ENCODE data around the gene MUCL3.
A peak's percentile ranks its signal among the peaks of the same experiment; 100 is the strongest.

MUCL3 gene

GRCh38 chr6:30930506-30930905 is 10.3 kb upstream of the MUCL3 start:
- Histone ChIP-seq H3K9me3 (ENCODE audit: insufficient read depth, low read depth, low read length) (peaks cover 10% of the 10 kb centered on the region), H3K36me3 (ENCODE audit: insufficient read depth, low read depth, low read length) (peaks cover 25% of the 10 kb centered on the region), H3K27ac (ENCODE audit: low read length) (no peak overlapping the region), H3K4me3 (ENCODE audit: low read length) (no peak overlapping the region), H3K27me3 (ENCODE audit: insufficient read depth, low read length) (no peaks in the 10 kb centered on the region), H3K4me1 (ENCODE audit: insufficient read depth, low read length) (no peaks in the 10 kb centered on the region), H3K9ac (ENCODE audit: low read depth, low read length) (no peak overlapping the region)

- no peaks in the 10 kb centered on the region for H3K4me1 ChIP-seq (ENCODE audit: insufficient read depth, low read length)
- peaks cover 18% of the 10 kb centered on the region for H3K36me3 ChIP-seq (ENCODE audit: insufficient read depth, low read depth, low read length)
- H3K27ac ChIP-seq (ENCODE audit: low read length), result no peak overlapping the region
- no peak overlapping the region for H3K9ac ChIP-seq (ENCODE audit: low read depth, low read length)
- H3K27me3 ChIP-seq (ENCODE audit: insufficient read depth, low read length), result no peaks in the 10 kb centered on the region
- no peak overlapping the region for H3K4me3 ChIP-seq (ENCODE audit: low read length)
- peaks cover 10% of the 10 kb centered on the region for H3K9me3 ChIP-seq (ENCODE audit: insufficient read depth, low read depth, low read length)
These were observed 9.5 kb upstream of the MUCL3 start for GRCh38 chr6:30931272-30931671.

DNA sequence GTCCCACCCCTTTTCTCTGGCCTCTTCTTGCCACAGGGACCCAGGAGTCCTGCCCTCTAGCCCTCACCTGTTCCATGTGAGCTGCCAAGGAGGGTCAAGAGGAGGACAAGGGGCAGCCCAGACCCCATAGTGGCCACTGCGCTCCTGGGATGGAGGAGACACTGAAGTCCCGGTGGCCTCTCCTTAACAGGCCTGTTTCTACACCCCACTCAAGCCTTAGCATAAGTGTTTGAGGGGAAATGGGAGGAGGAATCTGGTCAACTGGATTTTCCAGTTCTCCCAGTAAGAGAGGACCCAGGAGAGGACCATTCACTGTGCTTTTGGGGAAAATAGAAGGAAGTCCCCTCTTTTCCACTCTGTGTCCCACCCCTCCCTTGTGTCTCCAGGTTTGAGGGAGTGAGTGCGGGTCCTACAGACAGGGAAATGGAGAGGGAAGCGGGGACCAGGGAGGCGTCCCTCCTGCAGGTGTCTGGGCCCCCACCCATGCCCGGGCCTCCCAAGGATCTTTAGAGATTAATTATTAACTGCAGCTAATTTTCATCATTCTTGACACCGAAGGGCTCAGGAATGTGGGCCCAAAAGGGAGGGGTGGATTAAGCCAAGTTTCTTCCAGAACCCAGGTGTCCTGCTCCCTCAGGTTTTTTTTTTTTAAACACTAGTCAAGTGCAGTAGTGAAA is 8.7 kb upstream of the MUCL3 start, which contains the start of gene SFTA2:
SFTA2 (minus strand) TSS at position 202 of the 677 bp plus-strand sequence; CDS start at position 128, 74 bp downstream.
- Histone ChIP-seq H3K4me1 (ENCODE audit: insufficient read depth, low read length) (no peaks in the 10 kb centered on the region), H3K9me3 (ENCODE audit: insufficient read depth, low read depth, low read length) (peaks cover 10% of the 10 kb centered on the region), H3K36me3 (ENCODE audit: insufficient read depth, low read depth, low read length) (peaks cover 10% of the 10 kb centered on the region; the same call in 1 of the 2 replicates), H3K4me3 (ENCODE audit: low read length) (no peak within 1 kb of the TSS), H3K27ac (ENCODE audit: low read length) (no peak within 1 kb of the TSS), H3K9ac (ENCODE audit: low read depth, low read length) (no peak within 1 kb of the TSS), H3K27me3 (ENCODE audit: insufficient read depth, low read length) (no peaks in the 10 kb centered on the region)

DNA sequence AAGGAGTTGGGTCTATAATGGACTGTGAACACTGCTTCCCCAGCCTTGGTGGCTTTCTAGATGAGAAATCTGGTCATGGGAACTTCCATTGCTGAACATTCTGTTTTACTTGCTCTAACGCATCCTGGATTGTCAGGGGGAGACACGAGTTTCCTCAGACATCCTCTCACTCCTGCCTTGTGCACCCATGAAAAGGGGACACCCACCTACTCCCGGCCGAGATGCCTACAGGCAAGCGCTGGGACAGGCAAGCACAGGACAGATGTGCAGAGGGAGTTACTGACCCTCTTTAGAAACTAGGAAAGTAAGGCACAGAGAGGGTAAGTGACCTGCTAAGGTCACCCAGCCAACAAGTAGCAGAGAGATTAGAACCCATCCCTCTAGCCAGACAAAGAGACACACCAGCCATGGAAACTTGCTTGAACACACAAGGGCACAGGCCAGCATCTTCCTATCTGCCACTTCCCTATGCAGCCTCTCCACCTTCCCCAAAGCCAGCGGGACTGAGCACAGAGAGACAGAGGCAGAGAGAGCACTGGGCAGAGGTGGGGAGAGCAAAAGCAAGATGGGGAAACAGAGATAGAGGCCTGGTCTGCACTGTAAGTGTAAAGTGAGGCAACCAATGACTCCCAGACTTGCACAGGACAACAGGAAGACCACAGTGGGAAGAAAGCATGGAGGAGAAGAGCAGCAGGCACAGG is 8.0 kb upstream of the MUCL3 start:
- Histone ChIP-seq H3K27me3 (ENCODE audit: insufficient read depth, low read length) (no peaks in the 10 kb centered on the region), H3K27ac (ENCODE audit: low read length) (no peak overlapping the region), H3K4me1 (ENCODE audit: insufficient read depth, low read length) (no peaks in the 10 kb centered on the region), H3K9me3 (ENCODE audit: insufficient read depth, low read depth, low read length) (peaks cover 10% of the 10 kb centered on the region), H3K4me3 (ENCODE audit: low read length) (no peak overlapping the region), H3K36me3 (ENCODE audit: insufficient read depth, low read depth, low read length) (peaks cover 10% of the 10 kb centered on the region; the same call in 1 of the 2 replicates), H3K9ac (ENCODE audit: low read depth, low read length) (no peak overlapping the region)

- Histone ChIP-seq H3K4me1 (ENCODE audit: insufficient read depth, low read length) (no peaks in the 10 kb centered on the region), H3K9me3 (ENCODE audit: insufficient read depth, low read depth, low read length) (no peaks in the 10 kb centered on the region), H3K27ac (ENCODE audit: low read length) (no peak overlapping the region), H3K4me3 (ENCODE audit: low read length) (no peak overlapping the region), H3K9ac (ENCODE audit: low read depth, low read length) (no peak overlapping the region), H3K27me3 (ENCODE audit: insufficient read depth, low read length) (no peaks in the 10 kb centered on the region), H3K36me3 (ENCODE audit: insufficient read depth, low read depth, low read length) (no peaks in the 10 kb centered on the region)
These were observed 5.8 kb upstream of the MUCL3 start for GRCh38 chr6:30935018-30935417.

DNA sequence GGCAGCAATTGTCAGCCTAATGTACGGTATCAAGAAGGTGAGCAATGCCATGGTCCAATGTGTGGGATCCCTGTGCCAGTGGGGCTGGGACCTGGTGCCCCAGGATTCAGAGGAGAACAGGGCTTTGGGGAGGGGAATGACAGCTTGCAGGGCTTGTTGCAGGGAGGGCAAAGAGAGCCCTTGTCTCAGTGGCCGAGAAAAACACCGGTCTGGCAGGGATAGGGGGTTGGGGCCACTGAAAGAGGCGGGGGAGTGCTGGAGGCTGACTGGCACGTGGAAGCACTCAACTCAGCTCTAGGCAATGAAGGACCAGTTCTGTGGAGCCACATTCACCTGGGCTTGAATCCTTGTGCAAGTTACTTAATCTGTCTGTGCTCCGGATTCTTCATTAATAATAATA is 3.5 kb upstream of the MUCL3 start:
- no peaks in the 10 kb centered on the region for H3K36me3 ChIP-seq (ENCODE audit: insufficient read depth, low read depth, low read length)
- H3K9me3 ChIP-seq (ENCODE audit: insufficient read depth, low read depth, low read length), result no peaks in the 10 kb centered on the region
- H3K4me1 ChIP-seq (ENCODE audit: insufficient read depth, low read length), result peaks cover 3% of the 10 kb centered on the region; the same call in 1 of the 2 replicates
- H3K9ac ChIP-seq (ENCODE audit: low read depth, low read length), result no peak overlapping the region
- no peaks in the 10 kb centered on the region for H3K27me3 ChIP-seq (ENCODE audit: insufficient read depth, low read length)
- H3K4me3 ChIP-seq (ENCODE audit: low read length), result no peak overlapping the region
- H3K27ac ChIP-seq (ENCODE audit: low read length), result no peak overlapping the region

- H3K27me3 ChIP-seq (ENCODE audit: insufficient read depth, low read length), result no peaks in the 10 kb centered on the region
- H3K9ac ChIP-seq (ENCODE audit: low read depth, low read length), result no peak overlapping the region
- no peaks in the 10 kb centered on the region for H3K9me3 ChIP-seq (ENCODE audit: insufficient read depth, low read depth, low read length)
- H3K4me1 ChIP-seq (ENCODE audit: insufficient read depth, low read length), result peaks cover 6% of the 10 kb centered on the region; the same call in 1 of the 2 replicates
- H3K36me3 ChIP-seq (ENCODE audit: insufficient read depth, low read depth, low read length), result no peaks in the 10 kb centered on the region
- no peak overlapping the region for H3K27ac ChIP-seq (ENCODE audit: low read length)
- no peak overlapping the region for H3K4me3 ChIP-seq (ENCODE audit: low read length)
These were observed 2.0 kb upstream of the MUCL3 start for GRCh38 chr6:30938730-30939129.

- Histone ChIP-seq H3K4me3 (ENCODE audit: low read length) (no peak overlapping the region), H3K9ac (ENCODE audit: low read depth, low read length) (no peak overlapping the region), H3K9me3 (ENCODE audit: insufficient read depth, low read depth, low read length) (no peaks in the 10 kb centered on the region), H3K27me3 (ENCODE audit: insufficient read depth, low read length) (no peaks in the 10 kb centered on the region), H3K27ac (ENCODE audit: low read length) (no peak overlapping the region), H3K36me3 (ENCODE audit: insufficient read depth, low read depth, low read length) (no peaks in the 10 kb centered on the region), H3K4me1 (ENCODE audit: insufficient read depth, low read length) (peaks cover 6% of the 10 kb centered on the region; the same call in 1 of the 2 replicates)
These were observed 1.3 kb upstream of the MUCL3 start for GRCh38 chr6:30939473-30939872.

DNA sequence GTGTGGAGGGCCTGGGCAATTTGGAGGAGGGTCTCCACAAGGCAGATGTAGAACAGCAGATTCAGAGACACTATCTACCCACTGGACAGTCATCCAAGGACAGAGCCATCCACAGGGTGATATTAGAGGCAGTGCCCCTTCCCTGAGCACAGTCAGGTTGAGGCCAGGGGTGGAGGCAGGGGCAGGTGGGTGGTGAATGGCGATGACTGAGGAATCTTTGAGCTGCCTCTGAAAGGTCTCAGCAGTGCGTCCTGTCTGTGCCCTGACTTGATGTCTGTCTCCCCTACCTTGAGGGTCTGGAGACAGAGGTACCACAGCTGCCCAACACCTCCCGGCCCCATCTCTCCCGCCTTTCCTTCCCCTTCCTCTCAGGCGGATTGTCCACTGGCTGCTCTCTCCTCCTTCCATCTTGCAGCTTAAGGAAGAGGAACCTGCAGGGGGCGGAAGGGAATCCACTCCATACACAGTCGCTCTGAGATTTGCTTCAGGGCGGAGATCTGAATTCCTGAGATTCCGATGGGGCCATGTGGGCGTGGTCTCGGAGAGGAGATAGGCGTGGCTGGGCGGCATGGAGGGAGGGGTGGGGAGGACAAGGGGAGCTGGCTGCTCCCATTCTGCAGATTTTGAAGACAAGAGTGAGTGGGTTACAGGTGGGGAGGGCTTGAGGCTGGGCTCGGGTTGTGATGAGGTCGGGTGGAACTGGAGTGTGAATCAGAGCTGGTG is 1.7 kb downstream of the MUCL3 start:
- Histone ChIP-seq H3K27ac (ENCODE audit: low read length) (no peak overlapping the region), H3K27me3 (ENCODE audit: insufficient read depth, low read length) (no peaks in the 10 kb centered on the region), H3K4me1 (ENCODE audit: insufficient read depth, low read length) (peaks cover 6% of the 10 kb centered on the region; the same call in 1 of the 2 replicates), H3K9me3 (ENCODE audit: insufficient read depth, low read depth, low read length) (no peaks in the 10 kb centered on the region), H3K36me3 (ENCODE audit: insufficient read depth, low read depth, low read length) (no peaks in the 10 kb centered on the region), H3K9ac (ENCODE audit: low read depth, low read length) (peak overlapping the region; percentile 18; the same call in 1 of the 2 replicates), H3K4me3 (ENCODE audit: low read length) (peak overlapping the region; percentile 24; the same call in 1 of the 2 replicates)

- peaks cover 6% of the 10 kb centered on the region; the same call in 1 of the 2 replicates for H3K4me1 ChIP-seq (ENCODE audit: insufficient read depth, low read length)
- H3K36me3 ChIP-seq (ENCODE audit: insufficient read depth, low read depth, low read length), result no peaks in the 10 kb centered on the region
- no peak overlapping the region for H3K4me3 ChIP-seq (ENCODE audit: low read length)
- no peaks in the 10 kb centered on the region for H3K9me3 ChIP-seq (ENCODE audit: insufficient read depth, low read depth, low read length)
- no peaks in the 10 kb centered on the region for H3K27me3 ChIP-seq (ENCODE audit: insufficient read depth, low read length)
- no peak overlapping the region for H3K9ac ChIP-seq (ENCODE audit: low read depth, low read length)
- no peak overlapping the region for H3K27ac ChIP-seq (ENCODE audit: low read length)
These were observed 3.3 kb downstream of the MUCL3 start for GRCh38 chr6:30944051-30944450.

DNA sequence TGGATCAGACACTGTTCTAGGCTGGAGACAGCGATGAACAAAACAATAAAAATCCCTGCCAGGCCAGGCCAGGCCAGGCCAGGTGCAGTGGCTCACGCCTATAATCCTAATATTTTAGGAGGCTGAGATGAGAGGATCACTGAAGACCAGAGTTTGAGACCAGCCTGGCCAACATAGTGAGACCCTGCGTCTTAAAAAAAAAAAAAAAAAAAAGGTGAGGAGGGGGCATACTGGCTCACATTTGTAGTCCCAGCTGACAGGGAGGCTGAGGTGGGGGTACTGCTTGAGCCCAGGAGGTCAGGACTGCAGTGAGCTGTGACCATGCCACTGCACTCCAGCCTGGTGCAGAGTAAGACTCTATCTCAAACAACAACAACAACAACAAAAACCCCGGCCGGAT is 4.5 kb downstream of the MUCL3 start:
- Histone ChIP-seq H3K27me3 (ENCODE audit: insufficient read depth, low read length) (no peaks in the 10 kb centered on the region), H3K4me1 (ENCODE audit: insufficient read depth, low read length) (peaks cover 6% of the 10 kb centered on the region; the same call in 1 of the 2 replicates), H3K36me3 (ENCODE audit: insufficient read depth, low read depth, low read length) (no peaks in the 10 kb centered on the region), H3K4me3 (ENCODE audit: low read length) (no peak overlapping the region), H3K27ac (ENCODE audit: low read length) (no peak overlapping the region), H3K9me3 (ENCODE audit: insufficient read depth, low read depth, low read length) (no peaks in the 10 kb centered on the region), H3K9ac (ENCODE audit: low read depth, low read length) (no peak overlapping the region)

All from iPS-20b (cell line).